HG03196 (cell line): ENCODE measurements around the gene FBXW7.

Source experiments
- ATAC-seq: cut with Tn5 transposase; IDR thresholded peaks from one replicate; pipeline ENCODE4 v1.9.1; 2021; ENCODE audit not compliant: unreplicated experiment

The FBXW7 gene

DNA sequence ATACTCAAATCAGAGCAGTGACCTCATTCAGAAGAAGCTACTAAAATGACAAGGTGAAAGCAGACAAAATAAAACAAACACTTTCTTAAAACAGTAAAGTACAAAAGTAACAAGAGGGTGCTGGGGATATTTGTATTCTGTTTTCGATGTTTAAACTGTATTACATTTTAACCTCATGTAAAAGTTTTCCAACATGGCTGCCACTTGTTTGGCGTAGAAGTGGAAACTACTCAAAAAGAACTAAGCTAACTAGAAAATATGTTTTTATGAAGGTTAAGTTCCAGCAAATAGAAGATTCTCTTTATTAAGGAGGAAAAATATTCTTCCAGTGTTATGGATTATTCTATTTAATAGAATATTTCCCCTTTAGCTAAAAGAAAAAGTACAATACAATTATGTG, 155.0 kb downstream of the FBXW7 start:
- ATAC-seq = no peak

DNA sequence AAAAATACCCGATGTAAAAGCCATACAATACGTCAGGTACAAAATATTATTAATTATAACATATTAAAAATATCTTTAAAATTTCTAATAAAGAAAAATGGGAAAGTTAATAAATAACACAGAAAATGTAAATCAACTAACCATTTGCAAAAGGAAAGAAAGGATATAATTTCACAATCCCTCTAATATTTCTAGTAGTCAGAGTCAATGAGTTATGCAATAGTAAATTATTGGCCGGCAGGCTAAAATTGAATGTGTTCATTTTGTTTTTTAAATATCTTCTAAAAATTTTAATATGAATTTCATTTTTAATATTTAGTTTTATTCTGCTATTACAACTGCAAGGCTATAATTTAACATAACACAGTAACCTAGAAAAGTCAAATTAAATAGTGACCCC, 155.7 kb downstream of the FBXW7 start:
- no peak for ATAC-seq

DNA sequence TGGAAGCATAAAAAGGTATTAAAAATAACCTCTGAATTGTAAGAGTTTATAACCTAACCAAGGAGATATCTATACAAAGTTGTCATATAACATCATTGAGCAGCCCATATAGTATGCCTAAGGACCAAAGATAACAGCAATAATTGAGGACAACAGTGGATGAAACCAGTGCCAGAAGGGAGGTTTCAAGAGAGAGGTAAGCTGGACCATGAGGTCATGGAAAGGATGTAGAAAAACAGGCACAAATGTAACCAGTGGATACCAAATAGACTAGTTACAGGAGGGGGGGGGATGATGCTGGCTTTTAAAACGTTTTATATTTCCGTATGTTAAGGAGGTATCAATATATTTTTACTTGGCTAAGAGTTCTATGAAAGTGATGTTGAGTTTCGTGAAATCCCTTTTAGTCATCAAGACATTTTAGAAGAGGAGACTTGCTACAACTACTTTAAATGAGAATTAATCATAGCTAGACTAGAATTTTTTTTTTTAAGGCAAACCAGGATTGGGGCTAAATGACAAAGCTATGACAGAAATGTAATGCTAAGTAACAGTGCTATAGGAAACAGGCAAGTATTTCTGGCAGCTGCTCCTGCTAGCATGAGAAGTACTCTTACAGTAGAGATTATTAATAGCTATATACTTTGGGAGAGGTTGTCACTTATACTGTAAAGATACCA, 161.1 kb downstream of the FBXW7 start:
- no peak for ATAC-seq

DNA sequence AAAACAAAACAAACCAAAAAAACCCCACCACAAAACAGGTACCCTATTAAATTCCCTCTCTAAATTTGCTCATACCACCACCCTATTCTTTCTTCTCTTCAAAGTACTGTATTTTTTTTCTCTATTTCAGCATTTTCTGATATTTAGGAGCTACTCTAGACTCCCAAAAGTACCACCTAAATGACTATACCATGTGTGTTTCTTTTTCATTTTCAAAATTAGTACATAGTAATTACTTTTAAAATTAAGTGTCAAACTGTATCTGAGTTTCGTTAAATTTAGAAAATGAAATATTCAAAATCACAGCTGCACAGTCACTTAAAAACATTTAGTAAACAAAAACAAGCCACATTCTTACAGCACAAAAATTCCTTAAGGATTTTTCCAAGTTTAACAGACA, 161.7 kb downstream of the FBXW7 start:
- ATAC-seq = no peak

DNA sequence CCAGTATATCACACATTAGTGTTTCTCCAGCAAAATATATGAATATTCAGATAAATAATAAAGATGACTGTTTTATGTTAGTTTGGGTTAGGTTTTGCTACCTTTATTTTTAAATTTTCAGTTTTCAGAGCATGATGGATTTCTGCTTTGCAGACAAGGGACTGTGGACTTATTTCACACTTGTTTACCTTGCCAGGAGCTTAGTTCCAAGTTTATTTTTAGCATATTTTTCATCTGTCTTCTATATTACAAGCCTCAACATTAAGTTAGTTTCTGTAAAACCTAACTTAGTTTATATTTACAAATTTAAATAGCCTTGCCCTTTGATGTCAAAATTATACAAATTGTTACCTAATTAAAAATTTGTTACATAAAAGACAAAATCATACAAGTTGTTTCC, 163.4 kb downstream of the FBXW7 start:
- no peak for ATAC-seq

DNA sequence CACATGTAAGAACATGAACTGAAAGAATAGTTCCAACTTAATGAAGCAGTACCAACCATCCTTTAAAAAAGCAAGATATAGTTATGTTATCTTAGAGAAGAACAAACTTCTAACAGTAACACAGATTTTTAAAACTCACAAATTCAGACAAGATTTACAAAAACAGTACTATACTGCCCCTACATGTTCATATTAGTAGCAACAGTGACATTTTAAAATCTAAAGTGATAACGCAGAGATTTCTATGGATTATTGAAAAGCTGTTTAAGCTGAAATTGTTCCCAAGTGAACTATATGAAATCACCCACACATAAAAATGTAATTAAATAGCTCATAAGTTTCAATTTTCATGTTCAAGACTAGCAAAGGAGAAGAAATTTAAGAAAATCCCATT, 166.0 kb downstream of the FBXW7 start:
- no peak for ATAC-seq

DNA sequence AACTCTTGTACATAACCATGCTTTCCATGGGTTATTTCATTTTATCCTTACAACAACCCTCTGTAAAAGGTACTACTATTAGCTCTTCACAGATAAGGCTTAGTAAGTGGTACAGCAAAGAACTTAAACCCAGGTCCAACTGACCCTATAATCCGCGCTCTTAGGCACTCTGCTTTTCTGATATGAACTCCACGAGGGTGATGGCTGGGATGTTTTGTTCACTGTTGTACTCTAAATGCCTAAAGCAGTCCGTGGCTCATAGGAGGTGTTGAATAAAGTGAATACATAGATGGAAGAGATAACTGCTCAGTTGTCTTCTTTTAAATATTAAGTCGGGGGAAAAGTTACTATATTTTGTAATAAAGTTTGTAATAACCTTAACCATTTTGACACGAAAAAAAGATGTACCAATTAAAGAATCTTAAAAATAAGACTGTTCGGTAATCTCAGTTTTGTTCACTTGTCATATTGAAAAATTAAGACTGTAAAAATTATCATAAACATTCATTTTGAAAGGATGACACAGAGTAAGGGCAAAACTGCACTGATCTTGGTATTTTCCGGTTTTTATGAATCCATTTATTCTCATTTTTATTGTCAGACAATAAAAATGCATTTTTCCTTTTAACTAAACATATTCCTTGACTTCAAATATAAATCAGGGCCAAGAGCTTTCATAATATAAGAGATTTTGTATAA, 166.5 kb downstream of the FBXW7 start:
- ATAC-seq = no peak

DNA sequence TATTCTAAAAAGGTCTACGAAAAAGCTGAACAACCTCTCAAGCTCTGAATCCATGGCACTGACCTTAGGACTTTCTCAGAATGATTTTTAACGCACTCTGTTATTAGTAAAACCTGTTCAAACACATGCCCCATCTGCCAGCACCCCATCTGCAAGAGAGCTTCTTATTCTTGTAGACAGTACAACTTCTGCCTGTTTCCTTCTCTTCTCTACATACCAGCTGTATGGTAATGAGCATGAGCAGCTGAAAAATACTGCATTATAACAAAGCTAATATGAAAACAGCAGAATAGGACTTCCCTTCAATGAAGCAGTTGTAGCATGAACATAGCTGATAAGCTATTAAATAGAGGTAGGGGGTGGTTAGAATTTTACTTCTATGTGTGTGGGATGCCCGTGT, 167.9 kb downstream of the FBXW7 start:
- no peak for ATAC-seq

DNA sequence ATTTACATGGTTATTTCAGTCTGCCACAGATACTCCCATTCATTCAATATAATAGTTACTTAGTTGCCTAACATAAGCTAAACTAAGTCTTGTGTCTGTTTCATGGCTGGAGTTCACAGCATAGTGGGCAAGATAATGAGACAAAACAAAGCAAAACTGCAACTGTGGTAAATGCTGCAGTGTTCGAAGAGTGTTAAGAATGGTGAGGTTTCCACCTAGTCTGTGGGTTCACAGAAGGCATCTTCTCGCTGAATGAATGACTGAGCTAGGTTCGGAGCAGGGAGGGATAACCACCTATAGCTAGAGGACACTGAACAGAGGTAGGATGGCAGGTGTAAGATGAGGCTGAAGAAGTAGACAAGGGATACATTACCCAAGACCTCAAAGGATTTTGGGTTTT, 171.0 kb downstream of the FBXW7 start:
- no peak for ATAC-seq

DNA sequence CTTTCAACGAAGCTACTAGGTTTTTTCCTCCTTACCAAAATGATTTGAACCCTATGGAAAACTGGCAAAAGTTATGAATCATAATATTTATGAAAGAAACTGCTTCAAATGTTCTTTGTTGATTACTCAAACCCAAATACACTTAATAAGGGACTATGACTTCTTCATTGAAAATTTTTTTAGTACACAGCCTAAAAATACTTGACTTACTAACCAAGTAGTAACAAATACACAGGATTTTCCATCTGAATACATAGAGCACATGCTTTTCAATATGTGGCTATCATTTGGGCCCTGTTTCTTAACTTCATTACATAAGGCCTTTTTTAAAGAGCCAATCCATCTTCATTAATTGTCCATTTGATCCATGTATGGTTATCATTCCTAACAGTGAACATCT, 171.5 kb downstream of the FBXW7 start:
- no peak for ATAC-seq

DNA sequence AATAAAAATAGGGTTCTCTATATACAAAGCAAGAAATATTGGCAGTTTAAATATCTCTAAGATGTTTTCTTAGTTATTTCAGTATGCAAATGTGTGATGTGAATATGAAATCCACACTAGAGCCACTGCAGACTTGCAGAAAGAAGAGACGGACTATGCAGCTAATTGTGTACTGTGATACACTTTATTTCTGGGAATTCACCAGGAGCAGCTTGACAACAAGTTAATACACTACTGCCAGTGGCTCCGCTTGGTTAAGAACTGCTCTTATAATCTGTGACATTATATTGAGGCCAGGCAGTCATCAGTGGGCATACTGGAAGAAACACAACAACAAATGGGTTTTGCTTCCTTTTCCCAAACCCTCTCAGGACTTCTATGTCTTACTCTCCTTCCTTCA, 172.0 kb downstream of the FBXW7 start:
- no peak for ATAC-seq

DNA sequence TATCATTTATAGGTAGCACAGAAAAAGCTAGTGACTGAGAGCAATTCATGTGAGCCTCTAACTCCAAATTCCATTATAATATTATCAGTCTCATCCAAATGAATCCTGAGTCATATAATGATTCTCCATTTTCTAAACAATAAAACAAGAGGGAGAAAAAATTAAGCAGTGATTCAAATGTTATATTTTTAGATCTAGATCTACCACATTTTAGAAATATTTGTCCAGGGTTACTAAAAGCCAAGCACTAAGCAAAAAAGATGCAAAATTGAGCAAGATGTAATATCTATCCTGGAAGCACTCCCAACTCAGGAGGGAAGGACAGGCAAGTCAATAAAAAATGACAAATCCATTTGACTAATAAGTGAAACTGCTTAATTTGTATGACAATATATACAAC, 172.8 kb downstream of the FBXW7 start:
- ATAC-seq = no peak

DNA sequence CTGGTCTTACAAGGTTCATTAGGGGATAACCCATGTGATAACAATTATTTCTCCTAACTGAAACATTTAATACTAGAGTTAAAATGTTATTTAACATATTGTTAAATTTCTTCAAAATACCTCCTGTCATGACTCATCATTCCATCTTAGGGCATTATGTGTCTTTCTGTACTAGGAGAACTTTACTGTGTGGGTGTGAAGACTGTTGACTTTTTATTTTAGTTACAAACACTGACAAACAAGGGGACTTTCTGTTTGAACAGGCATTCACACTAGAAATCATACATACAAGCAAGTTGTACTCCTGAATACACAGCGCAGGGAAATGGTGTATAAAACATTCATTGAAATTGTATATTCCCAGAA, 175.9 kb downstream of the FBXW7 start:
- no peak for ATAC-seq

DNA sequence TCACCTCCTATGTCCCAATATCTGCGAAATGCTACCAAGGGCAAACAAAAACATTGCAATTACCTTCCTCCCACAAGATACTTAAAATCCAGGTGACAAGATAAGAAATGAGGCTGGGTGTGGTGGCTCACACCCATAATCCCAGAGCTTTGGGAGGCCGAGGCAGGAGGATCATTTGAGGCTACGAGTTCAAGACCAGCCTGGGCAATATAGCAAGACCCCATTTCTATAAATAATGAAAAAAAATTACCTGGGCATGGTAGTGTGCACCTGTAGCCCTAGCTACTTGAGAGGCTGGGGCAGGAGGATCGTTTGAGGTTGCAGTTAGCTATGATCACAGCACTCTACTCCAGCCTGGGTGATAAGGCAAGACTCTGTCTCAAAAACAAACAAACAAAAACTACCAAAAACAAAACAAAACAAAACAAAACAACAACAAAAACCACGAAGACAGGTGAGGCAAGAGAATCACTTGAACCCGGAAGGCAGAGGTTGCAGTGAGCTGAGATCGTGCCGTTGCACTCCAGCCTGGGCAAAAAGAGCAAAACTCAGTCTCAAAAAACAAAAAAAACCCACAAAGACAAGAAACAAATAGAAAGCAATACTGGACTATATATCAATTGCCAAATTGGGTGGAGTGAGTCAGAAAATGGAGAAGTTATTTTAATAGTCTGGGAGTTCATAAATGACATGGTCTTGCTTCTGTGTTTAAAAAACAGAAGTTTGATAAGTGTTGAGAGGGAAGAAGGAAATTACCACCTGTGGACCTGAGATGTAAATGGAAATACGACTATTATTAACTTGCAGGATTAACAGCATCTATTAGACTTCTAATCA, 176.5 kb downstream of the FBXW7 start:
- ATAC-seq = no peak

DNA sequence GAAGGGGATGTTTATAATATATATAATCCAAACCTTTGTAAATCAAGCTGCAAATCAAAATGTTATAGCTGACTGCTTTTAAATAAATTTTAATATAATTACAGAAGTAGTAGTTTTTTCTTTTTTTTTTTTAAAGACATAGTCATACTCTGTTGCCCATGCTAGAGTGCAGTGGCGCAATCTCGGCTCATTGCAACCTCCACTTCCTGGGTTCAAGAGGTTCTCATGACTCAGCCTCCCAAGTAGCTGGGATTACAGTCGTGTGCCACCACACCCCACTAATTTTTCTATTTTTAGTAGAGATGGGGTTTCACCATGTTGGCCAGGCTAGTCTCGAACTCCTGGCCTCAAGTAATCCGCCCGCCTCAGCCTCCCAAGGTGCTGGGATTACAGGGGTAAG, 178.7 kb downstream of the FBXW7 start:
- ATAC-seq = no peak

DNA sequence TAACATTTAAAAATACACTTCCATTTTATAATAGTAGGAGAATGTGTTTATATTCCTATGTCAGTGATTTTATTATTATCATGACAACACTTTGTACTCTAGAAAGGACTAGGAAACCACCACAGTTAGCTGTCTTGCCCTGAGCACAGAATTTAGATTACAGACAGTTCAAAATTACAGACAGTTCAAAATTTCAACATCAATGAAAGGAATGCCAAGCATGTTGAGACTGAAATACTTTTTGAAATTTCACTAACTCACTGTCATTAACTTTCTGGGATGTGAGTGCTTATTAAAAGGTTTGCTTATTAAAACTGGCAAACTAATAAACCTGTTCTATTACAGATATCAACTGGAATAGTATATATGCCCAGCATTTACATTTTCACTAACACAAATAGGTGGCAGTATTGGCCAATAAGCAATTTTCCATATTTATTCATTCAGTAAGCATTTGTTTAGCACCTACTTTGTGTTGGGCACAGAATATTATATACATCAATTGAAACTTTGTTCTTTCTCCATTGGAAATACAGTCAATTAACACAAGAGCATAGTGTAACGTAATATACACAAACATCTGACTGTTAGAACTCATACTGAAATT, 179.4 kb downstream of the FBXW7 start:
- no peak for ATAC-seq

DNA sequence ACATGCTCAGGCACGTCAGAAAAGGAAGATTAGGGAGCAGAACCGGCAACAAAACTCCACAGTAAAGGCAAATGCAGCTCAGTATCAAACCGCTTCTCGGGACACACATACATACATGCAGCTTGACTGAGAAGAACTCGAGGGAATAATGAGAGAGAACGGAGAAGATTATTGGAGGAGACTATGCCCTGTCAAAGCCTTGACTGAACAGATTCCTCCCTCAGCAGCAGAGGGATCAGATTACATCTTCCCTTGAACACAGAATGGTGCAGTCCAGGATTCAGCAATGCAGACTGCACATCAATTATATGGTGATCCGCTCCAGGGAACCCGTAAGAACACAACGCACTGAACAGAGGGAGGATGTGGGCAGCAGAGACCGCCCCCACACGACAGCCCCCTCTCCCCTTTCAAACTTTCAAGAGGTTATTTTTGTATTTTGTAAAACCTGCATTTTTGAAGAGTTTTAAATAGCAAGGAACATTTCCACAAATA, 183.2 kb downstream of the FBXW7 start:
- peak; percentile 80 for ATAC-seq

DNA sequence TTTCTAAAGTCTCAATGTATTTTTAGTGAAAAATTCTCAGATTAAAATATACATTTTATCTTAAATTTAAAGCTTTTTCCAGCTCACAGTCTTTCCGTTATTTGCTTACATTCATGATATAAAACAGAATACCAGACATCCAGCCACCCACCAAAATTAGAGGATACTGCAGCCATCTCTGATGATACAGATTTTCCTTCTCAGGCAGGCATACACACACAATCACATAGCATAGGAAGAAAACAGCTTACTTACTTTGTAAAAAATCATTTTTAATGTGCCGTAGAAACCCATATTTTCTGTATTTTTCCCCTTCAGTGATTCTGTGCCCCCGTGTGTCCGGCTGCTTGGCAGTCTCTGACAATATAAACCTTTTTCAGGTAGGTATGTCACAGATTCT, 183.7 kb downstream of the FBXW7 start:
- no peak for ATAC-seq

DNA sequence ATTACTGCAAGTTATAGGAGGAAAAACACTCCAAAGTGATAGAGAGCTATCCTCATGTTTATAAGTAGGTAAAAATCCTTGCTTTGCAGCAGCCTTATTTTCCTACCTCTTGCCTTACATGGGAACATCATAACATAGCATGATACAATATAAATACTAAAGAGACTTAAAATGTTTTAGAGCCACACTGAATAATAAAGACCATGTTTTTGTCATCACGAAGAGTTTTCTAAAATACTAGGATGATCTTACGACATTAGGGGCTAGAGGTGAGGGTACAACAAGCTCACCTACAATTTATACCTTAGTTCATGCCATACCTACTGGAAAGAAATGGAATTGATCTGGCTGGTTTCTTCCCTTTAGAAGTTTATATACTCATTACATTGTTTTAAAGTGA, 184.8 kb downstream of the FBXW7 start:
- ATAC-seq = no peak

DNA sequence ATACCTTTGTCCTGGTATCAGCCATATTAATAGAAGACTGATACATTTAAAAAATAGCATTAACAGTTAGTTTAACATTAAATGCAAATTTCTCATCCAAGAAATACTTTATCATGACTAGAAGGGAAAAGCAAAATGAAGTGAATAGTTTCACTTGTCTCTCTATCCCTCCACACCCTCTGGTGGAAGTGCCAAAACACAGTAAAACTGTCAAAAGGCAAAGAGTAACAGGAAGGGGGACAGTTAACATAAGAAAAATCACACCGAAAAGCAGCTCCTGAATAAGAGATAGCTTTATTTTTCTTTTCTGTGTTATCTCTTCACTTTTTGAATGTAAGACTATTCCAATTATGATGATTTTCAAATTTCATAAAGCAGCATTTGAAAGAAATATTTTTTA, 187.2 kb downstream of the FBXW7 start:
- ATAC-seq = no peak

DNA sequence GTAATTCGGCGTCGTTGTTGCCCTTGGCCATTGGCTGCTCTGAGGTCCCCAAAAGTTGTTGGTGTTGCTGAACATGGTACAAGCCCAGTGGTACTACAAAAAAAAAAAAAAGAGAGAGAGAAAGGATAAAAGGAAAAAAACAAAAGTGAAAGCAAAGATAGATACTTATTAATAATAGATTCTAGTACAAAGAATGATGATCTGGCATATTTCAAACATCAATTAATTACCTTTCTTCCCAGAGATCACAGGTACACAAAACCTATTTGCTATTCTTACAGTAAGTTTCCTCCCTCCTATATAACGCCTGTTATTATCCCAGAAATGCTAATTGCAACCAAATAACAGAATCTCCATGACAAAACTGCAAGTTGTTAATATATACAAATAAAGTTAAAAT, 188.9 kb downstream of the FBXW7 start:
- ATAC-seq = no peak

DNA sequence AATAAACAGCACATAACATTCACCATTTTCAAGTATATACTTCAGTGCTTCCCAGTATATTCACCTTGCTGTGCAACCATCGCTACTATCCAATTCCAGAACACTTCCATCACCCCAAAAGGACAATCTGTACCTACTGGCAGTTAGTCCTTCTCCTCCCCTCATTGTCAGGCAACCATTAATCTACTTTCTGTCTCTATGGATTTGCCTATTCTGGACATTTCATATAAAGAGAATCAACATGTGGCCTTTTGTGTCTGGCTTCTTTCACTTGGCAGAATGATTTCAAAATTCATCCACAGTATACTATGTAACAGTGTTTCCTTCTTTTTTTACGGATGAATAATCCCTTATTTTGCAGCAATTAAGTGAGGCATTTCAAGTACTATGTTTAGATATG, 189.4 kb downstream of the FBXW7 start:
- ATAC-seq = no peak
